G401.6 (cell line): ENCODE data around the gene PSG7.
"Not testable (repeated sequence)": the region's sequence is repeated elsewhere in the genome, so short reads cannot be mapped to it uniquely, and the experiment has no call there.

Experiments
- FAIRE-seq: peaks from 2 replicates; lab custom pipeline; 2012; peaks lifted over from hg19 to GRCh38; lab: Jason Lieb, UNC

PSG7 gene

GRCh38 chr19:42913516-42913915, 23.5 kb downstream of the PSG7 start:
- FAIRE-seq: peak; percentile 99

GRCh38 chr19:42912941-42913340, 24.1 kb downstream of the PSG7 start:
- not testable (repeated sequence) for FAIRE-seq

- peak; percentile 8 for FAIRE-seq
Observed at GRCh38 chr19:42911731-42912130, 25.3 kb downstream of the PSG7 start.

DNA sequence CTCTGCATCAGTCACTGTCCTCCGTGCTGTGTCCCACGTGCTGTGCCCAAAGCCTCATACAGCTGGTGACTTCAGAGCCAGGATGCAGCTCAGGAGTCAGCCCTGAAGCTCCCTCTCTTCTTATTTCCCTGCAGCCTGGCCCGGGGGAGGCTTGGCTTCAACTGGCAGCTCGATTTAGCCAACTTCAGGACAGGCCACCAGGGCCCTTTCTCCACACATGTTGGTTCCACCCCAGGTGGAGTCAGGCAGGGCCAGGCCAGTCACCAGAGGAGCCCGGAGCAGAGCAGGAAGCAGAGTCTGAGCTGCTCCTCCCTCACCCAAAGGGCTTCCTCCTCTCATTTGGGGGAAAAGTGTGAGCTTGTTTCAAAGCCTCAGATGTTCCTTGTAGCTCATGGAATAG, 30.8 kb downstream of the PSG7 start:
- FAIRE-seq: not testable (repeated sequence)

- peak; percentile 99 for FAIRE-seq
Observed at GRCh38 chr19:42900561-42900960, 36.4 kb downstream of the PSG7 start.

DNA sequence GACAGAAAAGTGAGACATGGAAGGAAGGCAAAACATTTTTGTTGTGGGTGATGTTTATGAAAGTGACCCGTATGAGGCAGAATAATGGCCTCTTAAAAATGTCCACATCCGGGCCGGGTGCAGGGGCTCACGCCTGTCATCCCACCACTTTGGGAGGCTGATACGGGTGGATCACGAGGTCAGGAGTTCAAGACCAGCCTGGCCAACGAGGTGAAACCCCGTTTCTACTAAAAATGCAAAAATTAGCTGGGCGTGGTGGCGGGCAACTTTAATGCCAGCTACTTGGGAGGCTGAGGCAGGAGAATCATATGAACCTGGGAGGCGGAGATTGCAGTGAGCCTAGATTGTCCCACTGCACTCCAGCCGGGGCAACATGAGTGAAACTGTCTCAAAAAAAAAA, 37.3 kb downstream of the PSG7 start:
- FAIRE-seq: not testable (repeated sequence)

DNA sequence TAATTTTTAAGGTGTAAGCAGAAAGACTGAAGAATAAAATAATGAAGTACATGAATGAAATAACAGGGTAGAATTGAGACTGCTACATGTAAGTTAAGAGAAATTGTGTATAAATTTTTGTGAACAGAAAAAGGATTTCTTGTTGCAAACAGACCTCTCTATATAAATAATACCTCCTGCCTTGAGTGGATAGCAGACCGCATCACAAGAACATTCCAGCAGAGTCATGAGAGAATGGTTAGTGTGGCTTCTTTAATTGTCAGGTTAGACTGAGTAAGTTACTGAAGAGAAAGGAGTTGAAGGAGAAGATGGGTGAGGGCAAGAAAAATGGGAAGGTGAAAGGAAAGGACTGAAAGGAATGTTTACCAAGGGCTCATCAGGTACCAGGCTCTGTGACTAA, 37.9 kb downstream of the PSG7 start:
- FAIRE-seq: not testable (repeated sequence)

- peak; percentile 98 for FAIRE-seq
Observed at GRCh38 chr19:42898656-42899055, 38.4 kb downstream of the PSG7 start.

DNA sequence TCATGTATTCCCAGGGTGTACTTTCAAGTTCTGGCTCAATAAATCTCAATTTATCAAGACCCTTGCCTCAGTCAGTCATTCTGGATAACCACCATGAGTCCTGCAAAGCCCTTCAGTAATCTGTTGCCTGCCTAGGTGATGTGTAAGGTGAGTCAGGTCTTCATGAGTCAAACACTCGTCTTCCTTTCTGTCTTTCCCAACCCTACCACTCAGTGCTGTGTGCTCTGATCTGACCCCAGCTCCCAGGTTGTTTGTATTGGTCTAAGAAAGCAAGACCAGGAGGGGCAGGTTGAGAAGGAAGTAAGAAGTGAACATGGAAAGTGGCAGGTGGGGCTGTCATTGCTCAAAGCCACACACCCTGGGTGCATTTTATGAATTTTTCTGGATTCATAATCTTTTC, 39.3 kb downstream of the PSG7 start:
- FAIRE-seq: peak; percentile 93

- FAIRE-seq: not testable (repeated sequence)
Observed at GRCh38 chr19:42890446-42890845, 46.6 kb downstream of the PSG7 start.

- FAIRE-seq: peak; percentile 100
Observed at GRCh38 chr19:42887876-42888445, 49.0 kb downstream of the PSG7 start.

DNA sequence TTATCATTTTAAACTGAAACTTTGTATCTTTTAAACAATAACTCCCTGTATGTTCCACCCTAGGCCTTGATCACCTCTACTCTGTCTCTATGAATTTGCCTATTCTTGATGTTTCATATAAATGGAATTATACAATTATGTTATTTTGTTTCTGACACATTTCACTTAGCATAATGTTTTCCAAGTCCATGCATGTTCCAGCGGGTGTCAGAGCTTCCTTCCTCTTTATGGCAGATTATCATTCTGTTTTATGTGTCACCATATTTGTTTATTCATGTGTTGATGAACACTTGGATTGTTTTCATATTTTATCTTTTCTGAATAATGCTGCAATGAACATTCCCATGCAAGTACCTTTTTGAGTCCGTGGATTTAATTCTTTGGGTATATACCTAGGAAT, 54.3 kb downstream of the PSG7 start:
- not testable (repeated sequence) for FAIRE-seq

DNA sequence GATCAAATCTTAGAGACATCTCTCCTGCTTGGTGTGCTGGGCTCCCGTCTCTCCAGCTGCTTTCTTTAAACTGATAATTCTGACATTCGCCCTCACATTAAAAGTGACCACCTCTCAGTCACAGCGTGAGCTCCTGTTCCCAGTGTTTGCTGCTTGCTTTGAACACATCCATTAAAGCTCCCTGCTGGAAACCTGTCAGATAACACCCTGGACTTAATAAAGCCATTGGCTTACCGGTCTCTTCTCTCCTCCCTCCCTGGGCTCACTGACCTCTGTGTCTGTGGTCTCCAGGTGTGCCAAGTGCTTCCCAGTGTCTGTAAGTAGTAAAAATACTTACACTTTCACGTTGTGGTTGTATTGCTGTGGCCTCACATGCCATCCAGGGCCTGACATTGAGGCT, 55.0 kb downstream of the PSG7 start:
- peak; percentile 79 for FAIRE-seq

DNA sequence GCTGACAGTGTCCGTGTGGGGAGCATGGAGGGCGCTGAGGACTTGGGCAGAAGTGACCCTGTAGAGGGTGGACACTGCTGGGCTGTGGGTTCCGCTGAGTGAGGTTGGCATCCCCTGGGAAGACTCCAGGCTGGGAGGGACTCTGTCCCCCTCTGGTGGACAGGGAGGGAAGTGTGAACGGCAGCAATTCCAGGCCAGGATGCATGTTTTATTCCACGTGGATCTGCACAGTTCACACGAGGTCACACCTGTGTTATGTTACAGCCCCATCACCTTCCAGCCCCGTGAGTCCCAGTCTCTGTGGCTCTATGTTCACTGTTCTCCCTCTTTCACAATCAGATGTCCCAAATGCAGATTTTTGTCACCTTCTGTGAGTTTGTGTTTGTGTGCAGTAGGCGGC, 55.7 kb downstream of the PSG7 start:
- peak; percentile 28 for FAIRE-seq

DNA sequence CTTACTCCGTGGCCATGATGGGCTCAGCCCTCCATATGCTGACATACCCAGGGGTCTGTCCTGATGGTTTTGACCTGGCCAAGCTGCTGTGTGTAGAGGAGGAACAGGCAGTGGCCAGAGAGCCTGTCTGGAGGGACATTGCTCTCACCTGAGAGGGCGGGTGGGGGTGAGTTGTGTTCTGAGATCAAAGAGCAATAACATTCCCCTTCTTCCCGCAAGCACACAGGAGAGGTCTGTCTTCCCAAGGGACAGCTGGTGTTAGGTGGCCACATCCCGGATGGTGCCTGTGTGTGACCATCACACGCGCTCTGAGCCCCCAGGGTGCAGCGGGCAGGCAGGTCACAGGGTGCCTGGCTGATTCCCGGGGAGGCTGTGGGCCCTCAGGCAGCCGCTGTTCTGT, 56.4 kb downstream of the PSG7 start:
- not testable (repeated sequence) for FAIRE-seq

DNA sequence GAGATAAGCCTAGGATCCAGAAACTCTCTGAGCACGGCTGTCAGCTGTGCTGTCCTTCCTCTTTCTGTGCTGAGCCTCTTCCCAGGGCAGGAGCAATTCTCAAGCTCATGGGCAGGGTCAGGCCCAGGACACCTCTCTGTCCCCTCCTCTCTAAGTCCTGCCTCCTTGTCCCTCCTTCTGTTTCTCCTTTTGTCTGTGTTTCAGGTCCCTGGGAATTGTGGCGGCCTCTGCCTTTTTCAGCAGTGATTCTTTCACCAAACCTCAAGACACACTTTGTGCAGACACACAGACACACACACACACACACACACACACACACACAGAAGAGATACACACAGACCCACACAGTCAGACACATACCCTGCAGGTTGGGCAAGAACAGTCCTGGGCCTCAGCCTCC, 57.4 kb downstream of the PSG7 start, which contains the start of gene PSG1:
PSG1 (minus strand) TSS at position 101 of the 400 bp plus-strand sequence. CDS start 132 bp downstream, outside the sequence.
- no peak for FAIRE-seq

- peak; percentile 91 for FAIRE-seq
Observed at GRCh38 chr19:42876596-42876995, 60.4 kb downstream of the PSG7 start.

GRCh38 chr19:42875881-42876280, 61.1 kb downstream of the PSG7 start:
- not testable (repeated sequence) for FAIRE-seq

- FAIRE-seq: peak; percentile 99
Observed at GRCh38 chr19:42874901-42875813, 61.9 kb downstream of the PSG7 start.

- peak; percentile 92 for FAIRE-seq
Observed at GRCh38 chr19:42874136-42874535, 62.9 kb downstream of the PSG7 start.
